ENCODE measurements around the gene CTR9.

Gene CTR9

DNA sequence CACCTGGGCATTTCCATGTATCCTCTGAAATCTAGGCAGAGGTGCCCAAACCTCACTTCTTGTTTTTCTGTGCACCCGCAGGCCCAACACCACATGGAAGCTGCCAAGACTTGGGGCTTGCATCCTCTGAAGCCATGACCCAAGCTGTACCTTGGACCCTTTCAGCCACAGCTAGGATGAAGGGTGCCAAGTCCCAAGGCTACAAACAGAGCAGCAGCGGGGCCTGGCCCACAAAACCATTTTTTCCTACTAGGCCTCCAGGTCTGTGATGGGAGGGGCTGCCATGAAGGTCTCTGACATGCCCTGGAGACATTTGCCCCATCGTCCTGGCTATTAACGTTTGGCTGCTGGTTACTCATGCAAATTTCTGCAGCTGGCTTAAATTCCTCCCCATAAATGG is 78.1 kb downstream of the CTR9 start:
- no peak for FAIRE-seq

Data from endometrium (tissue), 2 donors.